GM13977 (cell line): Measurements from ENCODE around the gene IZUMO4.
"Not testable (repeated sequence)": the region's sequence is repeated elsewhere in the genome, so short reads cannot be mapped to it uniquely, and the experiment has no call there.

Experiments
- DNase-seq: peaks from one replicate; pipeline ENCODE4 v3.0.0; 2012; ENCODE audit warnings: low spot score
- CTCF ChIP-seq: IDR thresholded peaks from 2 replicates; pipeline ENCODE4 v1.5.1; 2012; ENCODE audit warnings: mild to moderate bottlenecking, control low read depth; ENCODE audit not compliant: insufficient read depth; ENCODE audit errors: extremely low read depth, missing control alignments
- in situ Hi-C: fragments of 300-500 bp; cut with MboI; formaldehyde crosslinking; loops from one replicate; pipeline ENCODE4 v1.12.0; 2022; ENCODE audit warnings: low sequenced_read_pairs, low pct_unique_long_range_greater_than_20kb, mixed read lengths, inconsistent platforms; ENCODE audit not compliant: unreplicated experiment

The IZUMO4 gene

DNA sequence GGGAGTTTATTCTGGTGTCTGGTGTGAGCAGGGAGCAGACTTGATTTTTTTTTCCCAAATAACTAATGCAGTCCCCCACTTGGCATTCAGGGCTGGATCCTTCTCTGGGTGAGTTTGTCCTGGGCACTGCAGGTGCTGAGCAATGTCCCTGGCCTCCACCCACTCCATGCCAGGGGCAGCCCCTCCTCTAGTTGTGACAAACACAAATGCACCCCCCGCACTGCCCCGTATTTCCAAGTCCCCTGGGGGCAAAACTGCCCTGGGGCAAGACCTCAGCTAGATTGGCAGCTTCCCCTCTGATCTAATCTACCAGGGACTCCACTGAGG is 7.0 kb upstream of the IZUMO4 start:
- TF ChIP-seq CTCF = no peak
- DNase-seq = no peak
- in situ Hi-C loops = no loop called here

- DNase-seq, in situ Hi-C loops: not testable (repeated sequence)
Measured at GRCh38 chr19:2091926-2092525, 4.7 kb upstream of the IZUMO4 start.

- peak; percentile 43 for TF ChIP-seq CTCF
- in situ Hi-C loops = no loop called here
- DNase-seq = no peak
Measured at GRCh38 chr19:2096034-2096479, 658 bp upstream of the IZUMO4 start, which contains the start of gene MOB3A. Gene MOB3A, minus strand, starts transcription at chr19:2096326. Its CDS starts 17,766 bp downstream, at chr19:2078560.

- peak; percentile 80 for DNase-seq
- in situ Hi-C loops = no loop called here
- no peak for TF ChIP-seq CTCF
Measured at GRCh38 chr19:2097203-2097885, 629 bp downstream of the IZUMO4 start.

GRCh38 chr19:2097886-2098327 is 1.2 kb downstream of the IZUMO4 start:
- in situ Hi-C loops = no loop called here
- no peak for TF ChIP-seq CTCF

GRCh38 chr19:2099054-2099501 is 2.4 kb downstream of the IZUMO4 start:
- TF ChIP-seq CTCF = no peak
- no peak for DNase-seq
- in situ Hi-C loops = no loop called here

More at GRCh38 chr19:2097886-2098327, 1.2 kb downstream of the IZUMO4 start:
- DNase-seq = no peak

GRCh38 chr19:2099937-2100718 is 3.4 kb downstream of the IZUMO4 start:
- in situ Hi-C loops = no loop called here
- DNase-seq = no peak
- no peak for TF ChIP-seq CTCF
